Urinary bladder (tissue), 4 donors: Measurements from ENCODE around the gene TCF12. TPM values are rescaled to one million over a fixed set of nuclear protein-coding genes. Genes with fewer than 3 reads are reported as not detected.

Experiments
- DNase-seq: peaks from one replicate; pipeline ENCODE4 v3.0.0-alpha.2; 2015; ENCODE audit errors: extremely low spot score
- H3K27ac ChIP-seq: one replicate; pipeline ENCODE4 v1.5.1; 2013; ENCODE audit warnings: low read depth, mild to moderate bottlenecking, moderate library complexity
- H3K36me3 ChIP-seq: one replicate; pipeline ENCODE4 v1.6.1; 2013; ENCODE audit warnings: mild to moderate bottlenecking, moderate library complexity; ENCODE audit not compliant: insufficient read depth
- H3K4me1 ChIP-seq: one replicate; pipeline ENCODE4 v1.6.1; 2013; ENCODE audit warnings: mild to moderate bottlenecking, moderate library complexity; ENCODE audit not compliant: insufficient read depth
- H3K4me3 ChIP-seq: one replicate; pipeline ENCODE4 v1.5.1; 2013; ENCODE audit warnings: low read depth, low read length
- WGBS: extraction: QIAGEN DNeasy Blood & Tissue Kit; methylation state at CpG from one replicate; pipeline ENCODE4 v1.1.7; 2013; 5-methylcytosine and 5-hydroxymethylcytosine counted together
- polyA plus RNA-seq: library from polyadenylated mRNA; stranded (reverse); fragments of 200-250 nt; gene quantifications from one replicate; pipeline ENCODE4 v1.2.3, GENCODE V29; 2013
- total RNA-seq: library from RNA; depleted of rRNA; stranded (reverse); fragments of >200 nt; gene quantifications from one replicate; pipeline ENCODE4 v1.2.3, GENCODE V29; 2014
- donor health status: healthy with polysubstance abuse.
- donor health status: healthy.

Gene TCF12
- total and polyA plus RNA-seq, 2 donors: 55.0 to 241 TPM

GRCh38 chr15:57184502-57184901 is 266.1 kb downstream of the TCF12 start:
- Histone ChIP-seq H3K4me1 (no peaks in the 10 kb centered on the region), H3K36me3 (no peaks in the 10 kb centered on the region), H3K4me3 (no peak overlapping the region), H3K27ac (peak overlapping the region; percentile 23)
- no peak for DNase-seq
- 86% methylated on average over 1 of the region's 1 CpG for WGBS

DNA sequence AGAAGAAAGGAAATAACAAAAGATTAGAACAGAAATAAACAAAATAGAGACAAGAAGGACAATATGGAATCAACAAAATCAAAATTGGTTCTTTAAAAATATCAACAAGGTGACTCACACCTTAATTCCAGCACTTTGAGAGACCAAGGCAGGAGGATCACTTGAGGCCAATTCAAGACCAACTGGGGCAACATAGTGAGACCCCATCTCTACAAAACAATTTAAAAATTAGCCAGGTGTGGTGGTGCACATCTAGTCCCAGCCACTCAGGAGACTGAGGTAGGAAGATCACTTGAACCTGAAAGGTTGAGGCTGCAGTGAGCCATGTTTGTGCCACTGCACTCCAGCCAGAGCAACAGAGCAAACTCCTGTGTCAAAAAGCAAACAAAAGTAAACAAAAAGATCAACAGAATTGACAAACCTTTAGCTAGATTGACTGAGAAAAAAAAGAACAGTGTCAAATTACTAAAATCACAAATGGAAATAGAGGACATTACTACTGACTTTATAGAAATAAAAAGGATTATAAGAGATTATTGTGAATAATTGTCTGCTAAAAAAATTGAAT is 267.1 kb downstream of the TCF12 start:
- H3K36me3 ChIP-seq: no peaks in the 10 kb centered on the region
- H3K27ac ChIP-seq: no peak overlapping the region
- no peak overlapping the region for H3K4me3 ChIP-seq
- H3K4me1 ChIP-seq: no peaks in the 10 kb centered on the region
- DNase-seq: no peak

DNA sequence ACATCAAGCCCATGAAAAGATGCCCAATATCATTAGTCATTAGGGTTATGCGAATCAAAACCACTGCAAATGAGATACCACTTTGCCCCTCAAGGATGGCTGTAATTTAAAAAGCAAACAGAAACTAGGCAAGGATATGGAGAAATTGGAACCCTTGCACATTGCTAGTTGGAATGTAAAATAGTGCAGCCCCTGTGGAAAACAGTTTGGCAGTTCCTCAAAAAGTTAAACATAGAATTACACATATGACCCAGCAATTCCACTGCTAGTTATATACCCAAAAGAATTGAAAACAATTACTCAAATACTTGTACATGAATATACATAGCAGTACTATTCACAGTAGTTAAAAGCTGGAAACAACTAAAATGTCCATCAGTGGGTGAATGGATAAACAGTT is 271.0 kb downstream of the TCF12 start:
- Histone ChIP-seq H3K27ac (no peak overlapping the region), H3K4me3 (no peak overlapping the region), H3K36me3 (peaks cover 2% of the 10 kb centered on the region), H3K4me1 (no peaks in the 10 kb centered on the region)
- WGBS: 96% methylated on average over 1 of the region's 1 CpG
- no peak for DNase-seq

DNA sequence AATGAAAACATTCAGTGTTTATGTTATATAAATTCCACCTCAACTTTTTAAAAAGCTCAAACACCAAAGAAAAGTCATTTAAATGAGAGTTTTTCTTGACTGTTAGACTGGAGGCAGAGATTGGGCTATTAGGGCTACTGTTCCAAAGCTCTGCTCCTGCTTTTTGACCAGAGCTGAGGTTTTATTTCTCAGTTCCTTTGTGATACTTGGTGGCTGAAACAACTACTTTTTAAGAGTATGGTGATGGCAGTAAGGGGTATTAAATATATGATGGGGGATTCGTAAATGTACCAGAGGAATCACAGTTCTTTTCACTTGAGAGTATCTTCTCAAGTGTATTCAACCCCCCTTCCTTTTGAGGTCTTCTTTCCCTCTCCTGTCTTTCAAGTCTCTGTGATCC is 271.8 kb downstream of the TCF12 start:
- no peak overlapping the region for H3K27ac ChIP-seq
- 95% methylated on average over 1 of the region's 1 CpG for WGBS
- no peak for DNase-seq

DNA sequence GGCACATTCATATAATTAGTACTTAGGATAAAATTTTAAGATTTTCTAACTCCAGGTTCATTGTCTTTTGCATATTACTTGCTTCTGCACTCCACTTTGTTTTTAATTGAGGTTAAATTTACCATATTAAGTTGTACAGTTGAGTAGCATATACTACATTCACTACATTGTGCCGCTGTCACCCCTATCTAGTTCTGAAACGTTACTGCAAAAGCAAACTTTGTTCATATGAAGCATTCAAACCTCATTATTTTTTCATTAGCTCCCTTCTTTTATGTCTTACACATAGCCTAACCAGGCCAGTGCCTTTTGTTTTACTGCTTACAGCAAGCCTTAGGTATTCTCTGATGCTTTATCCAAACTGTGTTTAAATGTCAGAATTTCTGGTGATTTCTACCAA is 274.7 kb downstream of the TCF12 start:
- 69% methylated on average over 2 of the region's 2 CpGs for WGBS
- no peak for DNase-seq

More for the DNA sequence above, 271.8 kb downstream of the TCF12 start:
- Histone ChIP-seq H3K4me1 (no peaks in the 10 kb centered on the region), H3K36me3 (peaks cover 2% of the 10 kb centered on the region), H3K4me3 (no peak overlapping the region)

GRCh38 chr15:57195326-57195725 is 276.9 kb downstream of the TCF12 start:
- Histone ChIP-seq H3K4me3 (no peak overlapping the region), H3K27ac (no peak overlapping the region), H3K4me1 (peaks cover 2% of the 10 kb centered on the region), H3K36me3 (peaks cover 2% of the 10 kb centered on the region)
- DNase-seq: no peak
- 85% methylated on average over 1 of the region's 1 CpG for WGBS

More for the DNA sequence above, 274.7 kb downstream of the TCF12 start:
- Histone ChIP-seq H3K27ac (no peak overlapping the region), H3K36me3 (peaks cover 2% of the 10 kb centered on the region), H3K4me3 (no peak overlapping the region), H3K4me1 (no peaks in the 10 kb centered on the region)

GRCh38 chr15:57196865-57197264 is 278.4 kb downstream of the TCF12 start:
- Histone ChIP-seq H3K27ac (no peak overlapping the region), H3K4me3 (no peak overlapping the region), H3K4me1 (peaks cover 2% of the 10 kb centered on the region), H3K36me3 (peaks cover under 1% of the 10 kb centered on the region)
- no peak for DNase-seq
- 96% methylated on average over 1 of the region's 1 CpG for WGBS

DNA sequence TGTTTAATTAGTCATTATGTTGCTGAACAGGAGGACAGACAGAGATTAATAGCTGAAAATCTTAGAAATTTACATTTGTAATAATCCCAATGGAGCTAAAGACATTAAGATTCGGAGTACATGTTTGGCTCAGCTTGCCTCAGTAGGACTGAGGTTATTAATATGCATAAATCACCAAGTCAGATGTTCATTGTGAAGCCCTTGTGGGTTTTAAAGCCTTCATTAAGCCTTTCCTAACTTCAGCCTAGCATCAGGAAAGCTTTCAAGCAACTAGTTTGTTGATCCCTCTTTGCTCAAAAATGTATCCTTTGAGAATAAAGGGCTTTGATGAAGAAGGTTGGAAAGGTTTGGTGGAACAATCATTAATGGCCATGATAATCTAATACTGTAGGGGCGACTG is 279.7 kb downstream of the TCF12 start:
- Histone ChIP-seq H3K4me3 (no peak overlapping the region), H3K36me3 (no peaks in the 10 kb centered on the region), H3K4me1 (peaks cover 2% of the 10 kb centered on the region), H3K27ac (no peak overlapping the region)
- DNase-seq: no peak
- WGBS: 66% methylated on average over 2 of the region's 2 CpGs

DNA sequence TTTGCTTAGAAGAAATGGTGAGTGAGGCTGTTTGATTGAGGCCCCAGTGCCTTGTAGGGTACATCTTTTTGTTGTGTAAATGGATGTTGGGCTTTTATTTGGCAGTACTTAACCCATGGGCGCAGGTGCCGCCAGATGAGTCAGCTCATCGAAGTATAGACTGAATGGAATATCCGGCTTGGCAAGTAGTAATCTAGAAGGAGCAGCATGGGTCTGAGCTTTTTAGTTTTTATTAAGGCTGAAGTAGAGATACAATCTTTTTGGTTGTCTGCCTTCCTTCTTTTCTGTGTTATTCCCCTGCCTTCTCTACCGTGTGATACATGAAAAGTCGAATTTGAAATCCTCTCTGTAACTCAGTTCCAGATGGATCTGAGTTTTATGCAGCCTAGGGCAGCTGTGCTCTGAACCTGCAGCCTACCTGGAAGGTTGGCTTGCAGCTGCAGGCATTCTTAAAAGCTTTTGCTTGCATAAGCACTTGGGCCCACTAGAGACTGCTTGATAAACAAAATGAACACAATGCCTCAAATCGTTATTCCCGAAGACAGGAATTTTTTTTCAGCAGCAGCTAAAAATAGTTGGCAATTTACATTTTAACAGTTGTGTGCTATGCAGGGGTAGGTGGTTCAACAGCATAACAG is 280.3 kb downstream of the TCF12 start:
- Histone ChIP-seq H3K36me3 (no peaks in the 10 kb centered on the region), H3K4me3 (no peak overlapping the region), H3K27ac (no peak overlapping the region), H3K4me1 (peaks cover 2% of the 10 kb centered on the region)
- DNase-seq: peak; percentile 37
- 28% methylated on average over 8 of the region's 8 CpGs for WGBS

DNA sequence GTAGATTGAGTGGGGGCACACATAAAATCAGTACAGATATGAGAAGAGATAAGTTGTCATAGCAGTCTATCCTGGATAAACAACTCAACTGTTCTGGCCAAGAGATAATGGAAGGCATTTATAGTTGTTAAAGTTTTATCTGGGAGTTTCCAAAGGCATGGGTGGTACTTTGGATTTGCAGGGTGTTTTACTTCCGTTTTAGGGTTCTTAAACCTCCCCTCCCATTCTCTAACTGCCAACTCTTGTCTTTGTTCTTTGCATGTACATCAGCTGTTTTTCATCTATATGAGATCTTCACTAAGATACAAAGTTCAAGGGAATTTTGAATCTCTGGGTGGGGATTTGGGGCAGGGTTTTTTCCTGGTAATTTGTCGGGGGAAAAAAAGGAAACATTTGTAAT is 283.1 kb downstream of the TCF12 start:
- no peak overlapping the region for H3K4me3 ChIP-seq
- DNase-seq: no peak
- H3K4me1 ChIP-seq: peaks cover 3% of the 10 kb centered on the region
- 44% methylated on average over 2 of the region's 2 CpGs for WGBS
- H3K36me3 ChIP-seq: no peaks in the 10 kb centered on the region
- H3K27ac ChIP-seq: no peak overlapping the region

GRCh38 chr15:57203906-57204305 is 285.5 kb downstream of the TCF12 start:
- Histone ChIP-seq H3K27ac (no peak overlapping the region), H3K36me3 (no peaks in the 10 kb centered on the region), H3K4me3 (no peak overlapping the region), H3K4me1 (peaks cover 1% of the 10 kb centered on the region)
- no peak for DNase-seq
- 97% methylated on average over 2 of the region's 2 CpGs for WGBS

GRCh38 chr15:57205027-57205855 is 286.8 kb downstream of the TCF12 start:
- no peak overlapping the region for H3K4me3 ChIP-seq
- 84% methylated on average over 11 of the region's 11 CpGs for WGBS

GRCh38 chr15:57205996-57206395 is 287.6 kb downstream of the TCF12 start:
- WGBS: 90% methylated on average over 3 of the region's 3 CpGs
- Histone ChIP-seq H3K27ac (no peak overlapping the region), H3K4me1 (peaks cover 1% of the 10 kb centered on the region), H3K4me3 (no peak overlapping the region), H3K36me3 (no peaks in the 10 kb centered on the region)
- no peak for DNase-seq

More at GRCh38 chr15:57205027-57205855, 286.8 kb downstream of the TCF12 start:
- H3K4me1 ChIP-seq: peaks cover 1% of the 10 kb centered on the region
- no peaks in the 10 kb centered on the region for H3K36me3 ChIP-seq
- no peak for DNase-seq
- no peak overlapping the region for H3K27ac ChIP-seq

GRCh38 chr15:57213862-57214261 is 295.4 kb downstream of the TCF12 start:
- Histone ChIP-seq H3K36me3 (no peaks in the 10 kb centered on the region), H3K4me3 (no peak overlapping the region), H3K4me1 (peaks cover 1% of the 10 kb centered on the region), H3K27ac (no peak overlapping the region)
- WGBS: 51% methylated on average over 4 of the region's 4 CpGs
- no peak for DNase-seq
